Left kidney (tissue), 8 donors: ENCODE data around the gene LTBP3. TPM values are rescaled to one million over a fixed set of nuclear protein-coding genes. Genes with fewer than 3 reads are reported as not detected.

Experiments used
- DNase-seq: peaks from one replicate; pipeline ENCODE4 v3.0.0-alpha.2; 2013
- long read RNA-seq, 8 donors: transcript quantifications; one replicate each; lab custom pipeline, GENCODE V29; 2026
- polyA plus RNA-seq: library from polyadenylated mRNA; unstranded; fragments of 120-200 nt; gene quantifications from one replicate; pipeline ENCODE4 v1.2.1, GENCODE V29; 2013; ENCODE audit not compliant: insufficient read length

LTBP3 gene
- 142 TPM for polyA plus RNA-seq
- long read RNA-seq, donor 1, partial matches to known transcripts, result 67 of 78 reads
- long read RNA-seq, donor 1, other reads (novel, unspliced or antisense), result 0 of 78 reads
- long read RNA-seq, donor 2, partial matches to known transcripts, result 27 of 37 reads
- long read RNA-seq, donor 2, other reads (novel, unspliced or antisense), result 0 of 37 reads
- long read RNA-seq, donor 3, partial matches to known transcripts, result 27 of 35 reads
- long read RNA-seq, donor 3, other reads (novel, unspliced or antisense), result 0 of 35 reads
- long read RNA-seq, donor 4, result 0 reads
- long read RNA-seq, donor 5, partial matches to known transcripts, result 308 of 373 reads
- long read RNA-seq, donor 5, other reads (novel, unspliced or antisense), result 61 of 373 reads
- long read RNA-seq, donor 6, partial matches to known transcripts, result 43 of 51 reads
- long read RNA-seq, donor 6, other reads (novel, unspliced or antisense), result 0 of 51 reads
- long read RNA-seq, donor 7, partial matches to known transcripts, result 42 of 62 reads
- long read RNA-seq, donor 7, other reads (novel, unspliced or antisense), result 6 of 62 reads
- long read RNA-seq, donor 8, partial matches to known transcripts, result 6 of 14 reads
- long read RNA-seq, donor 8, other reads (novel, unspliced or antisense), result 0 of 14 reads

- peak; percentile 80 for DNase-seq
These were observed at the start of gene LTBP3 for GRCh38 chr11:65558002-65558929. LTBP3 (minus strand) TSS chr11:65558359; CDS start chr11:65557959, 400 bp downstream.

- peak; percentile 95 for DNase-seq
These were observed 48.9 kb upstream of the LTBP3 start for GRCh38 chr11:65606876-65607613.

- no peak for DNase-seq
These were observed 46.1 kb upstream of the LTBP3 start for GRCh38 chr11:65604258-65604657.

GRCh38 chr11:65599955-65600246 is 41.7 kb upstream of the LTBP3 start:
- no peak for DNase-seq

GRCh38 chr11:65599216-65599954 is 41.2 kb upstream of the LTBP3 start:
- no peak for DNase-seq

- DNase-seq, result no peak
These were observed 40.1 kb upstream of the LTBP3 start for GRCh38 chr11:65598258-65598699.

GRCh38 chr11:65596520-65596919 is 38.4 kb upstream of the LTBP3 start:
- no peak for DNase-seq

GRCh38 chr11:65595543-65596281 is 37.6 kb upstream of the LTBP3 start, which contains the start of gene KCNK7:
KCNK7 (minus strand) TSS chr11:65595800; CDS start chr11:65595772, 28 bp downstream.
- DNase-seq, result no peak

- no peak for DNase-seq
These were observed 37.0 kb upstream of the LTBP3 start for GRCh38 chr11:65595131-65595530.

- no peak for DNase-seq
These were observed 35.6 kb upstream of the LTBP3 start for GRCh38 chr11:65593518-65594414.

GRCh38 chr11:65592858-65593517 is 34.8 kb upstream of the LTBP3 start:
- DNase-seq, result no peak

- no peak for DNase-seq
These were observed 34.0 kb upstream of the LTBP3 start for GRCh38 chr11:65591939-65592857.

GRCh38 chr11:65590240-65590738 is 32.1 kb upstream of the LTBP3 start:
- DNase-seq, result no peak

GRCh38 chr11:65589444-65590239 is 31.5 kb upstream of the LTBP3 start:
- DNase-seq, result no peak

- DNase-seq, result no peak
These were observed 30.3 kb upstream of the LTBP3 start for GRCh38 chr11:65588199-65589054.
